ENCODE data around the gene MBD3. TPM values are rescaled to one million over a fixed set of nuclear protein-coding genes. Genes with fewer than 3 reads are reported as not detected.

The MBD3 gene
- total and polyA plus RNA-seq, 2 of the 4 experiments (the other 2 are of a cell fraction) = 42.5 to 66.3 TPM

GRCh38 chr19:1555487-1556389, 36.9 kb downstream of the MBD3 start (continued):
- no peak for TF ChIP-seq CTCF (conservative IDR thresholded peaks at IDR 0.05; ENCODE audit: low read depth, low read length)

GRCh38 chr19:1554968-1555367, 37.7 kb downstream of the MBD3 start:
- WGBS, 2 experiments (ENCODE audit: extremely low coverage in 2 of 2, insufficient read length in 1 of 2) = no CpG with 5 or more reads among the region's 24 CpGs
- ChIA-PET CTCF (no interaction called here), POLR2A (ENCODE audit: unreplicated experiment) (no interaction called here)
- Histone ChIP-seq H2BK5ac (ENCODE audit: low read depth, low read length, poor library complexity, severe bottlenecking) (no peak overlapping the region), H3K9me3 (ENCODE audit: control insufficient read depth, insufficient read depth, low read length) (no peaks in the 10 kb centered on the region), H4K20me1 (ENCODE audit: insufficient read depth, low read length) (peaks cover 33% of the 10 kb centered on the region), H4K8ac (ENCODE audit: low read depth in 2 of 2, low read length in 2 of 2) (no peak overlapping the region), H3K23ac (ENCODE audit: low read depth, low read length) (no peak overlapping the region), H3K27ac (ENCODE audit: insufficient read depth, low read length) (no peak overlapping the region), H3K9ac (ENCODE audit: low read depth, low read length) (no peak overlapping the region), H3K4me1 (ENCODE audit: control insufficient read depth, insufficient read depth, low read length) (no peaks in the 10 kb centered on the region), H4K5ac (ENCODE audit: low read depth, low read length) (no peak overlapping the region), H3K4me3 (ENCODE audit: insufficient read depth, low read depth, low read length) (no peak overlapping the region), H2BK15ac (ENCODE audit: low read depth, low read length) (no peak overlapping the region), H2BK20ac (ENCODE audit: low read depth, low read length) (no peak overlapping the region), H3K4me2 (ENCODE audit: low read depth, low read length) (no peak overlapping the region), H2BK120ac (ENCODE audit: low read depth, low read length) (no peak overlapping the region), H3K14ac (replicated peaks; ENCODE audit: low read depth, low read length) (no peak overlapping the region), H3K9me1 (ENCODE audit: insufficient read depth, low read length) (peaks cover 3% of the 10 kb centered on the region; the same call in 1 of the 2 replicates), H3K36me3 (ENCODE audit: control insufficient read depth, insufficient read depth, low read length) (peaks cover 24% of the 10 kb centered on the region), H3K56ac (ENCODE audit: extremely low read depth, insufficient read depth, low read length) (no peak overlapping the region), H2AFZ (replicated peaks; ENCODE audit: low read length, poor library complexity) (no peak overlapping the region), H3K4ac (ENCODE audit: low read depth, low read length) (no peak overlapping the region), H3K18ac (ENCODE audit: low read depth, low read length) (no peak overlapping the region), H3K79me1 (ENCODE audit: low read depth in 1 of 2, low read length in 2 of 2) (peaks cover 4 to 27% of the 10 kb centered on the region in 2 experiments; a peak in 2 of 4 replicates), H2AK9ac (replicated peaks; ENCODE audit: low read depth, low read length, poor library complexity) (no peak overlapping the region), H2AK5ac (ENCODE audit: low read depth, low read length) (no peak overlapping the region), H4K91ac (ENCODE audit: insufficient read depth, low read depth, low read length) (no peak overlapping the region), H3K27me3 (ENCODE audit: control insufficient read depth, insufficient read depth, low read length) (no peaks in the 10 kb centered on the region)
- DNase-seq (no peak), ATAC-seq (ENCODE audit: low read depth) (no peak)
- dilution Hi-C loops (cut with HindIII; ENCODE audit: low sequenced_read_pairs, unreplicated experiment) (no loop called here), in situ Hi-C loops (cut with MboI; ENCODE audit: low sequenced_read_pairs) (no loop called here), intact Hi-C loops (cut with micrococcal nuclease) (no loop called here)
- no peak for TF ChIP-seq CEBPB (IDR thresholded peaks at IDR 0.05; ENCODE audit: low read depth, low read length)
- no peak for TF ChIP-seq SMC3 (IDR thresholded peaks at IDR 0.05; ENCODE audit: low read depth, low read length)
- no peak for TF ChIP-seq MXI1 (IDR thresholded peaks at IDR 0.05; ENCODE audit: borderline replicate concordance, low read depth, low read length)
- no peak for TF ChIP-seq ELK1 (IDR thresholded peaks at IDR 0.05; ENCODE audit: borderline replicate concordance, low read depth, low read length)
- no peak for TF ChIP-seq RCOR1 (IDR thresholded peaks at IDR 0.05; ENCODE audit: insufficient replicate concordance, low read length)
- no peak for TF ChIP-seq POLR2A (IDR thresholded peaks at IDR 0.05; ENCODE audit: low read depth, low read length)
- TF ChIP-seq NFE2L2 (IDR thresholded peaks at IDR 0.05; ENCODE audit: low read depth, low read length) = no peak
- TF ChIP-seq RFX5 (IDR thresholded peaks at IDR 0.05; ENCODE audit: low read depth, low read length) = no peak
- BruUV-seq (replicated peaks) = no TSS peak
